Stomach smooth muscle (tissue), 2 donors: ENCODE data around the gene ATF6.

ENCODE experiments used
- H3K27ac ChIP-seq: one replicate; pipeline ENCODE4 v1.7.0; 2013; ENCODE audit warnings: mild to moderate bottlenecking, low read length, inconsistent platforms
- H3K27me3 ChIP-seq, 2 donors: one replicate each; pipeline ENCODE4 v1.7.0; 2013; ENCODE audit warnings: low read length in 2 of 2; ENCODE audit not compliant: insufficient read depth in 2 of 2, control insufficient read depth in 1 of 2
- H3K36me3 ChIP-seq, 2 donors: one replicate each; pipeline ENCODE4 v1.7.0; 2013; ENCODE audit warnings: low read length in 2 of 2; ENCODE audit not compliant: control insufficient read depth in 2 of 2, insufficient read depth in 2 of 2
- H3K4me1 ChIP-seq: one replicate; pipeline ENCODE4 v1.7.0; 2013; ENCODE audit warnings: low read length; ENCODE audit not compliant: control insufficient read depth, insufficient read depth
- H3K4me3 ChIP-seq, 2 donors: one replicate each; pipeline ENCODE4 v1.7.0; 2013; ENCODE audit warnings: low read length in 2 of 2
- H3K9ac ChIP-seq, 2 donors: one replicate each; pipeline ENCODE4 v1.7.0; 2013; ENCODE audit warnings: low read length in 2 of 2, mild to moderate bottlenecking in 1 of 2
- H3K9me3 ChIP-seq, 2 donors: one replicate each; pipeline ENCODE4 v1.7.0; 2013; ENCODE audit warnings: low read length in 2 of 2; ENCODE audit not compliant: control insufficient read depth in 2 of 2
- donor health status: healthy.
- donor health status: Pancreatic carcinoma.

ATF6 gene

DNA sequence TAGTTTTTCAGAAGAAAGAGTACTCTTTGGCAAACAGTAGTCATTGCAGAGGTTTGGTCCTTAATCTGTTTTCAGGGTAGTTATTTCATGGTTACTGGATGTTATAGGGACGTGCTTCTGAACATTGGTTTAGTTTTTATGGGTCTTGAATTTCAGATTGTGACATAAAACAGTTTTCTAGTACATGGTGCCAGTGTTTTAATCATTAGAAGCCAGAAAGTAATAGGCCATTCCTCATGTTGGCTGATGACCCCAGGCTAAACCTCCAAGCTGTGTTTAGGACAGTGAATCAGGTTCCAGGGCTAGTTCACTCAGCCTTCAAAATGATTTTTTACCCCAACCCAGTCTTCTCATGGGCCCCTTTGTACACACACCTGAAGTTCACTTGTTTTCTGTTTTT is 184.3 kb downstream of the ATF6 start:
- Histone ChIP-seq H3K4me1 (peaks cover 3% of the 10 kb centered on the region), H3K27ac (no peak overlapping the region), H3K9ac (no peak overlapping the region), H3K9me3 (no peaks in the 10 kb centered on the region), H3K27me3 (no peaks in the 10 kb centered on the region), H3K36me3 (no peaks in the 10 kb centered on the region), H3K4me3 (no peak overlapping the region)

- no peaks in the 10 kb centered on the region for H3K36me3 ChIP-seq
- H3K4me3 ChIP-seq: no peak overlapping the region
- H3K9me3 ChIP-seq: no peaks in the 10 kb centered on the region
- H3K4me1 ChIP-seq: peaks cover 3% of the 10 kb centered on the region
- no peaks in the 10 kb centered on the region for H3K27me3 ChIP-seq
- no peak overlapping the region for H3K27ac ChIP-seq
- no peak overlapping the region for H3K9ac ChIP-seq
Observed at GRCh38 chr1:161951646-161952045, 185.5 kb downstream of the ATF6 start.

DNA sequence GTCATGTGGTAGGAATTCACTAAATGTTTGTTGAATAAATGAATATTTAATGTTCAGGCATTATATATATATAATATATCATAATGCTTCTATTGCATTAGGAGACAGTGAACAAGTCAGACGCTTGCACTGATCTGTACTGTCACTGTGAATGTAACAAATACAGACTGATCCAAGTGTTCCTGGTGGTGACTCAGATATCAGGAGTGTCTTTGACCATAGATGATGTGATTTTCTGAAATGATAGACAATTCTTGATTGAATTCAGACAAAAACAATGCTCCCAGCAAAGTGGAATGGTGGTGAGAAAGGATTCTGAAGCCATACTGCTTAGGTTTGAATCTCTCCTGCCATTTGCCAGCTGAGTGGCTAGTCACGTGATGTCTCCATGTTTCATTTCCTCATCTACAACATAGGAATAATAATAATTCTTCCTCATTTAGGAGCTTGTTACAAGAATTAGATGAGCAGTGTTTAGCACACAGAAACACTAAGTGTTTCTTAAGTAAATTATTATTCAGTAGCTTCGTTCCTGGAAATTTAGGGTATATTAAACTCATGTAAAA is 186.6 kb downstream of the ATF6 start:
- no peaks in the 10 kb centered on the region for H3K27me3 ChIP-seq
- no peaks in the 10 kb centered on the region for H3K9me3 ChIP-seq
- H3K27ac ChIP-seq: no peak overlapping the region
- H3K9ac ChIP-seq: no peak overlapping the region
- no peaks in the 10 kb centered on the region for H3K36me3 ChIP-seq
- peaks cover 3% of the 10 kb centered on the region for H3K4me1 ChIP-seq
- no peak overlapping the region for H3K4me3 ChIP-seq

DNA sequence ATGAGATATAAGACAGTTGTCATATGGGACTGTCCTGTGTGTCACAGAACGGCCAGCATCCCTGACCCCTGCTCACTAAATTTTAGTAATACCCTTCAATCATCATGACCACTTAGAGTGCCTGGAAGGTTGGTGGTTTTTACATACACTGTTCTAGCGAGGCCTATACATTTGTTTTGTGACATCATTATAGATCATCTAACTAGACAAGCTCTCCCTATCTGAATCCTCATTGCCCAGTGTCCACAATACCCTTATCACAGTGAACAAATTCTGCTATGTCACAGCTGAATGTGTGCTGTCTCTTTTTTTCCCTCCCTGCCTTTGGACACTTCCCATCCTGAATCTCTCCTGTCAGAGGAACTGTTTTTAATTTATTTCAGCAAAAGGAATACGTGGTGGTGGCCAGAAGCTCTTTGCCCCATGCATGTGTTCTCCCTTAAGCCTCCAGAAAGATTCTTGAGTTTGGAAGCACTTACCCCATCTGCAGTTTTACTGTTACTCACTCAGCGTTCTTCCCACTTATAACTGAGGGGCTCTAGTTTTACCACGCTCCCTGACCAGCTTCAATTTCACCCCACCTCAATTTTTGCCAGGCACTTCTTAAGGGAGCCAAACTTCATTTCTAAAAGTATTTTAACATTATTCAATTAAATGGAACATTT is 187.3 kb downstream of the ATF6 start:
- H3K9ac ChIP-seq: no peak overlapping the region
- H3K36me3 ChIP-seq: peaks cover 0 to 4% of the 10 kb centered on the region in 2 donors
- H3K27ac ChIP-seq: no peak overlapping the region
- H3K4me1 ChIP-seq: peaks cover 3% of the 10 kb centered on the region
- H3K9me3 ChIP-seq: no peaks in the 10 kb centered on the region
- no peak overlapping the region for H3K4me3 ChIP-seq
- H3K27me3 ChIP-seq: no peaks in the 10 kb centered on the region

DNA sequence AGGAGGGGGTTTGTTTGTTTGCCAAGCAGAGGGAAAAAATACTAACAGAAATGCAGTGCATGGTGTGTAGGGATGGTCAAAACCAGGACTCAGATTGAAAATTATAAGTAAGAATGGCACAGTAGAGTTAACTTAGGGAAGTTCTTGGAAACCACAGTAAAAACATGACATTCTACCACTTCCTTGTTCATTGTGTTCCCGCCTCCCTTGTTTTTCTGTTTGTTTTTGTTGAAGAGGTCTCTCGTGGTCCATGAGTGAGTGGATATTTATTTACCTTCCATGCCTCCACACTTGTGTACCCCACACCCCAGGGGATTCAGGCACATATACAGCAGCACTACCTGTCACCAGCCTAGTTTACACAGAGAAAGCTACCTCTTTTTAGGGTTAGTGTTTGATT is 187.9 kb downstream of the ATF6 start:
- H3K27me3 ChIP-seq: no peaks in the 10 kb centered on the region
- no peak overlapping the region for H3K27ac ChIP-seq
- peaks cover 3% of the 10 kb centered on the region for H3K4me1 ChIP-seq
- no peak overlapping the region for H3K4me3 ChIP-seq
- H3K9ac ChIP-seq: no peak overlapping the region
- H3K9me3 ChIP-seq: no peaks in the 10 kb centered on the region
- peaks cover 4 to 9% of the 10 kb centered on the region in 2 donors for H3K36me3 ChIP-seq

DNA sequence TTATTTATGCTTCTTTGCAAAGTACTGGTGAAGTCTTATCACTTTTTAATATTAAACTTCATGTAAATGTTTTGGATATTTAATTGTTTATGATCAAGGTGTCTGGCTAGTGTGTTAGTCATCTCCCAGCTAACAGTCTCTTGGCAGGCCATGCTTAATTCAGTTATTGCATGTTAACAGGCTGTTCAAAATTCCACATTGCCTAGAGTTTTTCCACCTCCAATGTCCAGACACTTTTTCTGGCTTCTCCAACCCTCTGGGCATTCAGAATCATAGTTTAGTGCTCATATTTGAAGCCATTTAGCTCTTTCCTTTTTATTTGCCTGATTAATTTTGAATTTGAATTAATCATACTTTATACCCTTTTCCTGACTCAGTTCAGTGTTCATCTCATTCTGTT is 188.3 kb downstream of the ATF6 start:
- peaks cover 4 to 9% of the 10 kb centered on the region in 2 donors for H3K36me3 ChIP-seq

GRCh38 chr1:161955606-161956005 is 189.5 kb downstream of the ATF6 start:
- peaks cover 4 to 9% of the 10 kb centered on the region in 2 donors for H3K36me3 ChIP-seq
- no peak overlapping the region for H3K9ac ChIP-seq
- H3K27ac ChIP-seq: no peak overlapping the region

More for the DNA sequence above, 188.3 kb downstream of the ATF6 start:
- Histone ChIP-seq H3K4me3 (no peak overlapping the region), H3K9ac (no peak overlapping the region), H3K27me3 (no peaks in the 10 kb centered on the region), H3K9me3 (no peaks in the 10 kb centered on the region), H3K27ac (no peak overlapping the region), H3K4me1 (peaks cover 3% of the 10 kb centered on the region)

DNA sequence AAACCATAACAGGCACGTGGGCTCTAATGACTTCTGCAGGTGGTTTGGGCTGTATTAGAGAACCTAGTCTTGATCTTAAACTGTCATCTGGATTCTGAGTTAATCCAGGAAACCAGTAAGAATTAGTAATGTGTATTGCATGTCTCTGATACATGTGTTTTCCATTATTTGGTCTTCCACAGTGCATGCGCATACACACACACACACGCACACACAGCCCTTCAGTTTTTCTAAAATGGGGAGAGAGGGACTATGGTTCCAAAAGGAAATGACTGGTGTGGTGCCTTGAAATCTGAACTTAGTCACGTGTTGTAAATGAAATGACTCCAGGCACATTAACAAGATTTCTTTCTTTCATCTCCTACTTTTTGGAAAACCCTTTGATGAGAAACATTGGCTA is 190.0 kb downstream of the ATF6 start:
- Histone ChIP-seq H3K36me3 (peaks cover 6 to 9% of the 10 kb centered on the region in 2 donors), H3K4me3 (no peak overlapping the region), H3K27ac (no peak overlapping the region), H3K4me1 (peaks cover 3% of the 10 kb centered on the region), H3K27me3 (no peaks in the 10 kb centered on the region), H3K9me3 (no peaks in the 10 kb centered on the region), H3K9ac (no peak overlapping the region)

More at GRCh38 chr1:161955606-161956005, 189.5 kb downstream of the ATF6 start:
- no peaks in the 10 kb centered on the region for H3K27me3 ChIP-seq
- H3K9me3 ChIP-seq: no peaks in the 10 kb centered on the region
- H3K4me3 ChIP-seq: no peak overlapping the region
- peaks cover 3% of the 10 kb centered on the region for H3K4me1 ChIP-seq

DNA sequence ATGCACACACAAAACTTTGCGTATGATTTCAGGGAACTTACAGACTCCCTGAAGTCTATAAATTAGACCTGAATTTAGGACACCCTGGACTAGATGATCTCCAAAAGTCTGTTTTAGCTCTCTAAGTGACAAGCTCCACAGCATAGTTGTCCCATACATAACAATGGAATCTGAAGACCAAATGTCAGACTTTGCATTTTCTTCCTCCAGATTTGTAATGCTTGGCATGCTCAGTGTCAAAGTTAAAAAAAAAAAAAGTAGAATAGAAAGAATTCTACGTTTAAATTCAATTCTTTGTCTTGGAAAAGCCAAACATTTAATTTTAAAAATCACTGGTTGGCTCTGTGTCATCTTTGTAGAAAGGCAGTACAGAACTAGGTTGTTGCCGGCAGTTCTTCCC is 190.8 kb downstream of the ATF6 start:
- H3K4me3 ChIP-seq: no peak overlapping the region
- H3K27ac ChIP-seq: no peak overlapping the region
- H3K27me3 ChIP-seq: no peaks in the 10 kb centered on the region
- peaks cover 6 to 9% of the 10 kb centered on the region in 2 donors for H3K36me3 ChIP-seq
- H3K9me3 ChIP-seq: no peaks in the 10 kb centered on the region
- H3K9ac ChIP-seq: no peak overlapping the region
- peaks cover 3% of the 10 kb centered on the region for H3K4me1 ChIP-seq

DNA sequence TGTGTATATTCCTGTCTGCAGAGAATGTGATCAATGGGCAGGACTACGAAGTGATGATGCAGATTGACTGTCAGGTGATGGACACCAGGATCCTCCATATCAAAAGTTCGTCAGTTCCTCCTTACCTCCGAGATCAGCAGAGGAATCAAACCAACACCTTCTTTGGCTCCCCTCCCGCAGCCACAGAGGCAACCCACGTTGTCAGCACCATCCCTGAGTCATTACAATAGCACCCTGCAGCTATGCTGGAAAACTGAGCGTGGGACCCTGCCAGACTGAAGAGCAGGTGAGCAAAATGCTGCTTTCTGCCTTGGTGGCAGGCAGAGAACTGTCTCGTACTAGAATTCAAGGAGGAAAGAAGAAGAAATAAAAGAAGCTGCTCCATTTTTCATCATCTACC is 192.3 kb downstream of the ATF6 start:
- Histone ChIP-seq H3K36me3 (peaks cover 6 to 9% of the 10 kb centered on the region in 2 donors), H3K9ac (no peak overlapping the region), H3K4me3 (no peak overlapping the region), H3K27me3 (no peaks in the 10 kb centered on the region), H3K4me1 (peaks cover 3% of the 10 kb centered on the region), H3K27ac (no peak overlapping the region), H3K9me3 (no peaks in the 10 kb centered on the region)
